GM19328 (cell line): Measurements from ENCODE around the gene FEM1A.
"Not testable (repeated sequence)": the region's sequence is repeated elsewhere in the genome, so short reads cannot be mapped to it uniquely, and the experiment has no call there.

Experiments
- ATAC-seq: cut with Tn5 transposase; IDR thresholded peaks from one replicate; pipeline ENCODE4 v1.9.1; 2021; ENCODE audit warnings: mild to moderate bottlenecking, moderate library complexity; ENCODE audit not compliant: unreplicated experiment

FEM1A gene

DNA sequence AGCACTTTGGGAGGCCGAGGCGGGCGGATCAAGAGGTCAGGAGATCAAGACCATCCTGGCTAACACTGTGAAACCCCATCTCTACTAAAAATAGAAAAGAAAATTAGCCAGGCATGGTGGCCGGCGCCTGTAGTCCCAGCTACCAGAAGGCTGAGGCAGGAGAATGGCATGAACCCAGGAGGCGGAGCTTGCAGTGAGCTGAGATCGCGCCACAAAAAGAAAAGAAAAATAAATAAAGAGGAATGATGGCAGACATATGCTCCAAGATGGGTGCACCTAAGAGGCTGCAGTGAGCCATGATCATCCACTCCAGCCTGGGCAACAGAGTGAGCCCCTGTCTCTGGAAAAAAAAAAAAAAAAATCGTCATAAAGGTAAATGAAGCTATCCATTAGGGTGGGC is 54.4 kb downstream of the FEM1A start:
- ATAC-seq: not testable (repeated sequence)

DNA sequence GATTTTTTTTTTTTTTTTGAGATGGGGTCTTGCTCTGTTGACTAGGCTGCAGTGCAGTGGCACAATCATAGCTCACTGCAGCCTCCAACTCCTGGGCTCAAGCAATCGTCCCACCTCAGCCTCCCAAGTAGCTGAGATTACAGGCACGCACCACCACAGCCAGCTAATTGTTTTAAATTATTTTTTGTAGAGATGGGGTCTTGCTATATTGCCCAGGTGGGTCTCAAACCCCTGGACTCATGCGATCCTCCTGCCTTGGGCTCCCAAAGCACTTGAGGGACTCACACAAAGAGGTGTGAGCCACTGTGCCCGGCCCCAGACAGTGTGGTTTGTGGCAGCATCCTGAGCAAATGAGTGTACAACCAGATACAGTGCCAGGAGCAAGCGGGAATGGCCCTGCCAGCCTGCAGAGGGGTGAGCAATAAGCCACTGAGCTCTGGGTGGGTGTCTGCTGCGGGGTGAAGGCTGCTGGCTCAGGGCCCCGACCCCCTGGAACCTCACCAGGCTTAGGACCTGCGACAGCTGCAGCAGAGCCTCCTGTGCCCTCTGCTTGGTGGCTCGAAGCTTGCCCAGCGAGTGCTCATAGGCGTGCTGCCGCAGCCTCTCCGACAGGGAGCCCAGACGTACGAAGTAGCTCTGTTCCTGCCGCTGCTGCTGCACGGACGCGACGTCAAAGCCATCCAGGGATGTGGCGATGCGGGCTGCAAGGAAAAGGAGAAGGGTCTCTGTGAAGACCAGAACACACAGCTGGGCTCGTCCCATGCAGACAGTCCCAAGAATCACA is 55.8 kb downstream of the FEM1A start:
- ATAC-seq: no peak

DNA sequence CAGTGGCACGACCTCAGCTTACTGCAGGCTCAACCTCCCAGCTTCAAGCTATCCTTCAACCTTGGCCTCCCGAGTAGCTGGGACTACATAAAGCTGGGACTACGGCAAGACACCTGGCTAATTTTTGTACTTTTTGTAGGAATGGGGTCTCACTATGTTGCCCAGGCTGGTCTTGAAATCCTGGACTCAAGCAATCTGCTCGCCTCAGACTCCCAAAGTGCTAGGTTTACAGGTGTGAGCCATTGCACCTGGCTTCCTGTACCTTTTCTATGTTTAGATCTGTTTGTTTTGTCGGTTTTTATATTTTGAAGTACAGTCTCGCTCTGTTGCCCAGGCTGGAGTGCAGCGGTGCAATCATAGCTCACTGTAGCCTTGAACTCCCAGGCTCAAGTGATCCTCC is 57.5 kb downstream of the FEM1A start:
- no peak for ATAC-seq
